Liver (tissue), 3 donors: ENCODE results near the gene COQ8A.

Source experiments
- JUND ChIP-seq, 2 donors: IDR thresholded peaks; 2 replicates each; pipeline ENCODE4 v1.6.1; 2016; ENCODE audit warnings: antibody characterized with exemption in 2 of 2
- RAD21 ChIP-seq, 2 donors: IDR thresholded peaks; 2 replicates each; pipeline ENCODE4 v1.6.1; 2016; ENCODE audit warnings: antibody characterized with exemption in 2 of 2, mild to moderate bottlenecking in 2 of 2
- RXRA ChIP-seq, 2 donors: IDR thresholded peaks; 2 replicates each; pipeline ENCODE4 v1.6.1; 2017 to 2018; ENCODE audit warnings: antibody characterized with exemption in 2 of 2, mild to moderate bottlenecking in 1 of 2
- TAF1 ChIP-seq: conservative IDR thresholded peaks from 2 replicates; pipeline ENCODE4 v1.6.1; 2016; ENCODE audit warnings: antibody characterized with exemption, mild to moderate bottlenecking
- TF ChIP-seq, protein P1 (sequence below): fragments of 150-350 bp; IDR thresholded peaks from 2 replicates; pipeline ENCODE4 v1.5.1; 2017; ENCODE audit warnings: improper control_type of control experiment, low read depth, low read length; ENCODE audit not compliant: missing input control
- TF ChIP-seq, protein P2 (sequence below): IDR thresholded peaks from 2 replicates; pipeline ENCODE4 v1.6.1; 2016; ENCODE audit warnings: antibody characterized with exemption
- donor health status: healthy.
- donor health status: healthy.

DNA sequence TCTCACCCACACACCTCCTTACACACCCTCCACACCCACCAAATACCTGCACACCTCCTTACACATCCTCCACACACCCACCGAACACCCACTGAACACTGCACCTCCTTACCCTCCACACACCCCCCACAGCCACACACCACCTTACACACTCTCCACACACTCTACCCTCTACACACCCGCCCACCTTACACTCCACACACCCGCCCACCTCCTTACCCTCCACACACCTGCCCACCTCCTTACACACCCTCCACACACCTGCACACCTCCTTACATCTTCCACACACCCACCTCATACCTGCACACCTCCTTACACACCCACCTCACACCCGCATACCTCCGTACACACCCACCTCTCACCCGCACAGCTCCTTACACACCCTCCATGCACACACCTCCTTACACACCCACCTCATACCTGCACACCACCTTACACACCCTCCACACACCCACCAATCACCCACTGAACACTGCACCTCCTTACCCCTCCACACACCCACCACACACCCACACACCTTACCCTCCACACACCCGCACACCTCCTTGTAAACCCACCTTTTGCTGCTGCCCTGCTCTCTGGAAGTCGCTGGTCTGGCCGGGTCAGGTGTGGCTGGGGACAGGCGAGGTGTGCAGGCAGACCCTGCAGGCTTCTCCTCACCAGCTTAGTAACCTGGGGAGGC is 38.5 kb downstream of the COQ8A start:
- TF ChIP-seq, protein P1, sequence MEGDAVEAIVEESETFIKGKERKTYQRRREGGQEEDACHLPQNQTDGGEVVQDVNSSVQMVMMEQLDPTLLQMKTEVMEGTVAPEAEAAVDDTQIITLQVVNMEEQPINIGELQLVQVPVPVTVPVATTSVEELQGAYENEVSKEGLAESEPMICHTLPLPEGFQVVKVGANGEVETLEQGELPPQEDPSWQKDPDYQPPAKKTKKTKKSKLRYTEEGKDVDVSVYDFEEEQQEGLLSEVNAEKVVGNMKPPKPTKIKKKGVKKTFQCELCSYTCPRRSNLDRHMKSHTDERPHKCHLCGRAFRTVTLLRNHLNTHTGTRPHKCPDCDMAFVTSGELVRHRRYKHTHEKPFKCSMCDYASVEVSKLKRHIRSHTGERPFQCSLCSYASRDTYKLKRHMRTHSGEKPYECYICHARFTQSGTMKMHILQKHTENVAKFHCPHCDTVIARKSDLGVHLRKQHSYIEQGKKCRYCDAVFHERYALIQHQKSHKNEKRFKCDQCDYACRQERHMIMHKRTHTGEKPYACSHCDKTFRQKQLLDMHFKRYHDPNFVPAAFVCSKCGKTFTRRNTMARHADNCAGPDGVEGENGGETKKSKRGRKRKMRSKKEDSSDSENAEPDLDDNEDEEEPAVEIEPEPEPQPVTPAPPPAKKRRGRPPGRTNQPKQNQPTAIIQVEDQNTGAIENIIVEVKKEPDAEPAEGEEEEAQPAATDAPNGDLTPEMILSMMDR = no peak
- TF ChIP-seq, protein P2, sequence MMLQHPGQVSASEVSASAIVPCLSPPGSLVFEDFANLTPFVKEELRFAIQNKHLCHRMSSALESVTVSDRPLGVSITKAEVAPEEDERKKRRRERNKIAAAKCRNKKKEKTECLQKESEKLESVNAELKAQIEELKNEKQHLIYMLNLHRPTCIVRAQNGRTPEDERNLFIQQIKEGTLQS = no peak
- TF ChIP-seq TAF1 (no peak), JUND (IDR thresholded peaks at IDR 0.05) (no peak), RXRA (IDR thresholded peaks at IDR 0.05) (no peak), RAD21 (IDR thresholded peaks at IDR 0.05) (no peak)
